Activated CD8-positive, alpha-beta memory T cell treated with anti-CD3 and anti-CD28 coated beads for 36 hours (primary cell): ENCODE data around the gene NCKAP5L. TPM values are rescaled to one million over a fixed set of nuclear protein-coding genes. Genes with fewer than 3 reads are reported as not detected.

Experiments
- CTCF ChIA-PET: fragments of 350-600 bp; sonication (Branson Sonifier 250); formaldehyde crosslinking; loops from one replicate; lab custom pipeline; 2021; ENCODE audit warnings: antibody characterized with exemption; lab: Charles Lee
- POLR2A ChIA-PET: fragments of 350-600 bp; sonication (Branson Sonifier 250); formaldehyde crosslinking; loops from one replicate; lab custom pipeline; 2021; ENCODE audit warnings: antibody characterized with exemption; lab: Charles Lee
- total RNA-seq, 2 experiments: library from RNA; stranded (reverse); gene quantifications; one replicate each; pipeline ENCODE4 v1.2.3, GENCODE V29; 2021

NCKAP5L gene
- total RNA-seq, 2 experiments from 2014 or later = 5.3 to 5.4 TPM

- CTCF ChIA-PET = interaction anchor here (0.7 to 2.6 kb wide), 5 partner anchors 10 to 52 kb away, joined by 3 to 12 read pairs (median 3); partner anchors contain the start of gene TMBIM6
- POLR2A ChIA-PET = no interaction called here
Observed at GRCh38 chr12:49767333-49767732, 60.9 kb downstream of the NCKAP5L start.

- POLR2A ChIA-PET = no interaction called here
Observed at GRCh38 chr12:49766115-49766455, 62.1 kb downstream of the NCKAP5L start.

GRCh38 chr12:49764126-49764525, 64.1 kb downstream of the NCKAP5L start:
- ChIA-PET POLR2A (interaction anchor here (1.0 to 1.3 kb wide), 2 partner anchors 10 to 23 kb away, joined by 4 to 6 read pairs; partner anchors contain the start of gene TMBIM6), CTCF (interaction anchor here (0.6 to 6.0 kb wide), 5 partner anchors 10 to 161 kb away, joined by 3 to 37 read pairs (median 3); partner anchors contain the start of genes BCDIN3D and TMBIM6)

More at GRCh38 chr12:49766115-49766455, 62.1 kb downstream of the NCKAP5L start:
- CTCF ChIA-PET = interaction anchor here (2.6 to 6.0 kb wide), 2 partner anchors 12 to 25 kb away, joined by 12 to 37 read pairs; partner anchors contain the start of gene TMBIM6

GRCh38 chr12:49763006-49763591, 65.1 kb downstream of the NCKAP5L start:
- ChIA-PET CTCF (interaction anchor here (0.6 to 6.0 kb wide), 11 partner anchors 9 to 170 kb away, joined by 3 to 37 read pairs (median 4); partner anchors contain the start of gene TMBIM6), POLR2A (no interaction called here)

GRCh38 chr12:49762468-49762847, 65.8 kb downstream of the NCKAP5L start:
- CTCF ChIA-PET = interaction anchor here (0.6 to 6.0 kb wide), 9 partner anchors 14 to 126 kb away, joined by 3 to 37 read pairs (median 4); partner anchors contain the start of gene TMBIM6
- POLR2A ChIA-PET = interaction anchor here (1.2 kb wide), 1 partner anchor 12 kb away, joined by 5 read pairs; no protein-coding TSS in a partner anchor

GRCh38 chr12:49761677-49762467, 66.3 kb downstream of the NCKAP5L start:
- ChIA-PET POLR2A (interaction anchor here (0.6 to 1.2 kb wide), 2 partner anchors 12 to 68 kb away, joined by 4 to 5 read pairs; no protein-coding TSS in a partner anchor), CTCF (interaction anchor here (0.9 to 6.0 kb wide), 7 partner anchors 13 to 80 kb away, joined by 3 to 37 read pairs (median 7); partner anchors contain the start of gene TMBIM6)

- POLR2A ChIA-PET = interaction anchor here (0.6 to 1.6 kb wide), 2 partner anchors 9 to 10 kb away, joined by 5 to 8 read pairs; partner anchors contain the start of gene TMBIM6
- CTCF ChIA-PET = interaction anchor here (0.6 to 1.6 kb wide), 3 partner anchors 10 to 87 kb away, joined by 4 to 12 read pairs (median 6); partner anchors contain the start of gene TMBIM6
Observed at GRCh38 chr12:49750996-49751393, 77.2 kb downstream of the NCKAP5L start.

GRCh38 chr12:49750027-49750995, 77.9 kb downstream of the NCKAP5L start:
- CTCF ChIA-PET = interaction anchor here (1.6 kb wide), 1 partner anchor 9 kb away, joined by 12 read pairs; the partner anchor contains the start of gene TMBIM6
- POLR2A ChIA-PET = interaction anchor here (1.3 to 1.6 kb wide), 2 partner anchors 9 to 12 kb away, joined by 5 to 8 read pairs; partner anchors contain the start of gene TMBIM6

- POLR2A ChIA-PET = no interaction called here
- CTCF ChIA-PET = interaction anchor here (0.6 to 1.3 kb wide), 4 partner anchors 9 to 104 kb away, joined by 3 to 4 read pairs (median 4); no protein-coding TSS in a partner anchor
Observed at GRCh38 chr12:49748800-49749199, 79.4 kb downstream of the NCKAP5L start.

- ChIA-PET POLR2A (no interaction called here), CTCF (interaction anchor here (0.6 to 2.5 kb wide), 5 partner anchors 10 to 103 kb away, joined by 3 to 10 read pairs (median 4); no protein-coding TSS in a partner anchor)
Observed at GRCh38 chr12:49748306-49748705, 79.9 kb downstream of the NCKAP5L start.

GRCh38 chr12:49744363-49744885, 83.8 kb downstream of the NCKAP5L start:
- ChIA-PET CTCF (interaction anchor here (1.2 to 1.4 kb wide), 3 partner anchors 13 to 108 kb away, joined by 3 to 7 read pairs (median 3); no protein-coding TSS in a partner anchor), POLR2A (interaction anchor here (0.6 kb wide), 1 partner anchor 312 kb away, joined by 3 read pairs; no protein-coding TSS in a partner anchor)

GRCh38 chr12:49741882-49742620, 86.2 kb downstream of the NCKAP5L start:
- CTCF ChIA-PET = interaction anchor here (0.6 to 2.5 kb wide), 33 partner anchors 8 to 611 kb away, joined by 3 to 37 read pairs (median 5); partner anchors contain the start of genes BCDIN3D, MCRS1 and PRPF40B
- POLR2A ChIA-PET = interaction anchor here (0.6 to 1.9 kb wide), 20 partner anchors 8 to 375 kb away, joined by 3 to 10 read pairs (median 5); partner anchors contain the start of genes BCDIN3D, NCKAP5L, PRPF40B and SPATS2

Other genes starting within 250 kb of the NCKAP5L start
- under 1 TPM in 1 of 2 experiments, not detected in 1; 0.17 TPM for gene FAM186B, start 222.8 kb downstream of the NCKAP5L start, total RNA-seq
- gene PRPF40B, start 204.9 kb downstream of the NCKAP5L start, total RNA-seq = 10 to 100 TPM in 1 of 2 experiments, 1 to 10 TPM in 1; 9.3 to 11.4 TPM
- gene FMNL3, start 121.0 kb downstream of the NCKAP5L start, total RNA-seq = 10 to 100 TPM; 32.8 to 34.2 TPM
- gene TMBIM6, start 86.9 kb downstream of the NCKAP5L start, total RNA-seq = 100 to 1,000 TPM; 461 to 468 TPM
- gene BCDIN3D, start 14.7 kb upstream of the NCKAP5L start, total RNA-seq = 1 to 10 TPM; 5.7 to 6.0 TPM
- 1 to 10 TPM in 1 of 2 experiments, under 1 TPM in 1; 0.23 to 1.0 TPM for gene FAIM2, start 75.5 kb upstream of the NCKAP5L start, total RNA-seq
- gene AQP2, start 122.3 kb upstream of the NCKAP5L start, total RNA-seq = not detected
- gene AQP5, start 133.5 kb upstream of the NCKAP5L start, total RNA-seq = not detected
- not detected for gene AQP6, start 144.5 kb upstream of the NCKAP5L start, total RNA-seq
- 10 to 100 TPM; 83.8 to 89.6 TPM for gene RACGAP1, start 197.1 kb upstream of the NCKAP5L start, total RNA-seq
- gene ASIC1, start 229.2 kb upstream of the NCKAP5L start, total RNA-seq = 10 to 100 TPM; 11.1 to 13.3 TPM